Renal cortical epithelial cell (primary cell): ENCODE results near the gene DNAJB2. TPM values are rescaled to one million over a fixed set of nuclear protein-coding genes. Genes with fewer than 3 reads are reported as not detected.

Experiments used
- DNase-seq: peaks from one replicate; pipeline ENCODE4 v3.0.0-alpha.2; 2011; ENCODE audit warnings: low read depth
- total RNA-seq: library from RNA; depleted of rRNA; stranded (reverse); fragments of >200 nt; gene quantifications from 2 replicates; pipeline ENCODE4 v1.2.3, GENCODE V29; 2014

The DNAJB2 gene
- 83.7 and 90.7 TPM in 2 replicates for total RNA-seq

DNA sequence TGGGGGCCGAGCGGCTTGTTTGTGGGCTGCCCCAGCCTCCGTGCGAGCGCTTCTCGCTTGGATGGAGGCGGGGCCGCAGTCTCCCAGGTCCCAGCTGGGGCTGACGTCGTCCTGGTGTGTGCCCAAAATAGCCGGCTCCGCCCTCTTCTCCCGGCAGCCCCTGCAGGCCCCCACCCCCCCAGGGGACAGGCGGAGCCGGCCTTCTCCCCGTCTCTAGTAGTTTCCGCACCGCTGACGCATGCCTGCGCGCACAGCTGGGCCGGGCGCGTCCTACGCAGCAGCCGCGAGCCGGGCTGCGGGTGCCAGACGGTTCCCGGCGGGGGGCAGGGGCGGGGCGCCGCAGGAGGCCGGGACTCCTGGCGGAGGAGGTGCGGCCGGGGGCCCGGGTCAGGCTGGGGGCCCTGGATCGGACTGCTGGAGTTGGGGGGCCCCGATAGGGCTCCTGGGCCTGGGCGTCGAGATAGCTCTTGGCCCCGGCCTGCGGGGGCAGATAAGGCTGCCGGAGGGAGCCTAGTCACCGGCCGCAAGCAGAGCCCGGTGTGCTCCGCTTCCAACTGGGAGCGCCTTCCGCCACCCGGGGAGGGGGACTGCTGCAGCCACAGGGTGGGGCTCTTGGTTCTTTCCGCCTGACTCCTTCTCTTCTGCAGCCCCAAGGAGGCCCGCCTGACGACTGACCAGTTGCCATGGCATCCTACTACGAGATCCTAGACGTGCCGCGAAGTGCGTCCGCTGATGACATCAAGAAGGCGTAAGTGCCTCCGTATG lies at the start of gene DNAJB2:
Gene DNAJB2 (plus strand): TSS at position 216 of the 765 bp plus-strand sequence. CDS start 468 bp downstream, at position 684.
- DNase-seq = peak; percentile 96

DNA sequence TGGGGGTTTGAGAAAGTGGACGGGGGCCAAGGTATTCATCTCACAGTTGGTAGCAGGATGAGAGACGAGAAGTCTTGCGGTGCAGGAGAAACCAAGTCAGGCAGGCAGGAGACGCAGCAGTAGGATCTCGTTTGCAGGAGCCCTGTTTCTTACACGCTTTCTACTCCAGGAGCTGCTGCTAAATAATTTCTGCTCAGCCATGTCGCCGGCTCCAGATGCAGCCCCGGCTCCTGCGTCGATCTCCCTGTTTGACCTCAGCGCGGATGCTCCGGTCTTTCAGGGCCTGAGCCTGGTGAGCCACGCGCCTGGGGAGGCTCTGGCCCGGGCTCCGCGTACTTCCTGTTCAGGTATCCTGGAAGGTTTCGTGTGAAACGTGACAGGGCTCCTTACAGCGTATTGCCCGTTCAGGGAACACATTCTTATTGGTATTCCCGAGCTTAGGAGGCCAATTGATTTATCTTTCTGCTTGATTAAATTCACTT lies 49.1 kb upstream of the DNAJB2 start:
- DNase-seq = peak; percentile 40

DNA sequence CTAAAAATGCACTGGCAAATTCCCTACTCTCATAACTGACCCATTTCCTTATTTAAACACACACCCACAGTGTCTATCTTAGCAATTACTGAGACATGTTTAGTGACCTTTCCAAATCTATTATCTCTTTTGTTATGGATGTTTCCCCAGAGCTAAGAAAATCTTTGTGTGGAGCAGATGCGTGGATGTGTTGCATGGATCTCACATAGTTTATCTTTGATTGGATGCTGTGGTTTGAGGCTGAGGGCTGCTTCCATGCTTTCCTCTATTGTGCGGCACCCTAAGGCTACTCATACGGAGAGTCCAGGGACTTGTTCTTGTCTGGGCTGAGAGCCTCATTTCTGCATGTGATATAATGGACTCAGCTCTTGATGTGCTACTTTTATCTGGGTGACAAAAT lies 44.8 kb upstream of the DNAJB2 start:
- no peak for DNase-seq

DNA sequence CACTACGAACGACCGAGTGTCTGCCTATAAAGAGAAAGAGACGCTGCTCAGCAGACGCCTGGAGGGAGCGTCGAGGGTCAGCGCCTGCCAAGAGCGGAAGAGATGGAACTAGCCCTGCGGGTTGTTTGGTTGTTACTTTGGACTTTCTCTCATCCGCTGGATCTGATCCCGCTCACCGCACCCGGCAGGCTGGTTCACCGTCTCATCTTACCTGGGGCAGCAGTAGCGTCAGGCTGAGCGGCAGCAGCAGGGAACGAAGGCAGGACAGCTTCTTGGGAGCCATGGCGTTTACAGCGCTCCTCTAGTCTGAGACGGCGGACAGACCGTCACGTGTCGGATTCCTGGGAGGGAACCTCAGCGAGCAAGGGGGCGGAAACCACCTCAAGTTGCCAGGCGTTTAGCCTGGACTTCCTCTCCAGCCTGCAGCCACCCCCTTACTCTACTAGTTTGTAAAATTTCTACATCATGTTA lies 35.8 kb upstream of the DNAJB2 start:
- DNase-seq = peak; percentile 54

DNA sequence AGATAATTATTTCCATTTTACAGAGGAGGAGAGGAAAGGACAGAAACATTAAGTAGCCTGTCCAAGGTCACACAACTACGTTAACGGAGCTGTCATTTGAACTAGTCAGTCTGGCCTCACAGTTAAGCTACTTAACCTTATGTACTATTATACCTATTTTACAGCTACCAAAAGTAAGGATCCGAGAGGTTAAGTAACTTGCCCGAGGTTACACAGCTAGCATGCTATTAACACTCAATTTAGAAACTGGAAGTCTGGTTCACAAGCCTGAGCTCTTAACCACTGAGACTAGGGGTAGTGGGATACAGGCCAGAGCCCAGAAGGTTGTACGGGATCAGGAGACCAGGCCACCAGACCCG lies 34.4 kb upstream of the DNAJB2 start:
- DNase-seq = no peak

DNA sequence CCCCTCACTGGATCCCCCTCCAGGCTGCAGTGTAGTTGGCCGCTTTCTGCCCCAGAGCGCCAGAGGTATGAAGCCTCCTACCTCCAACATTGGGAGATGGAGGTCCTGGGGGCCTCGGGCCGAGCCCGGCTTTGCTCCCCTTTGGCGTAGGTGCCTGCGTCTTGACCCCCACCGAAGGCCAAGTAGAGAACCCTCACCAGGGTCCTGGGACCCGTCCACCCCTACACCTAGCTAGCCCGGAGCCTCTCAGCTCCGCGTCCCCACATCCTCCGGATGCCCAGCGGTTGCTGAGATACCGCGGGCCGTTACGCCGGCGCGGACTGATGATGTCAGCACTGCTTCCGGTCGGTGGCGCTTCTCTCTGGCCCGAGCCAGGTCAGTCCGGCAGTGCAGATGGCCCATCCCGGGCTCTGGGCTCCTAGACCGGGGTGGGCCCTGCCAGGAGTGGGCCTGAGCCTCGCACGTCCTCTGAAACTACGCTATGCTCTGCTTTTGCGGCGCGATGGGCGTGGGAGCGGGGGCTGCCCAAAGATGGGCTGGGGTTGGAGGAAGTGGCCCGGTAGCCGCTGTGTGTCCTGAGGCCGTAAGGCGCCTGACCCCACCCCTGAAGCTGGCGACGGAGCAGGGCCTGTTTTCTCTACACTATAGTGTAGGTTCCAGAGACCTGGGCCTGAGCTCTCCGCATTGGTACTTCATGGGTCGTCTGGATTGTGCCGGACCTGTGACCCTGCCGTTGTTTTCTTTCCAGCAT lies 33.8 kb upstream of the DNAJB2 start, which contains the start of the genes GLB1L and STK16:
Gene GLB1L (minus strand): TSS at position 297 of the 751 bp plus-strand sequence. CDS start 1,871 bp downstream, outside the sequence.
Gene STK16 (plus strand): TSS at position 332 of the 751 bp plus-strand sequence. CDS start 521 bp downstream, outside the sequence.
- DNase-seq = peak; percentile 75

DNA sequence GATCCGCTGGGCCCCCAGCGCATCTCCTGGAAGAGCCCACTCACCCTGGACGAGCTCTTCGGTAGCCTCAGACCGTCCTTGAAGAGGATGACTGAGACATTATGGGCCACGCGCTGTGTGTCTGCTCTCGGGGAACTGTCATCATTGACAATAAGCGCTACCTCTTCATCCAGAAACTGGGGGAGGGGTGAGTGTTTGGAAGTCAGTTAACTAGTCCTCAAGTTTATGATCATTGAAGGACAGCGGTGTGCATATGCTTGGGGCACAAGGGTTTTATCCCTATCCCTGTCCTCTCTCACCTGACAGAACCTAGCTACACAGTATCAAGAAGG lies 33.3 kb upstream of the DNAJB2 start:
- no peak for DNase-seq

DNA sequence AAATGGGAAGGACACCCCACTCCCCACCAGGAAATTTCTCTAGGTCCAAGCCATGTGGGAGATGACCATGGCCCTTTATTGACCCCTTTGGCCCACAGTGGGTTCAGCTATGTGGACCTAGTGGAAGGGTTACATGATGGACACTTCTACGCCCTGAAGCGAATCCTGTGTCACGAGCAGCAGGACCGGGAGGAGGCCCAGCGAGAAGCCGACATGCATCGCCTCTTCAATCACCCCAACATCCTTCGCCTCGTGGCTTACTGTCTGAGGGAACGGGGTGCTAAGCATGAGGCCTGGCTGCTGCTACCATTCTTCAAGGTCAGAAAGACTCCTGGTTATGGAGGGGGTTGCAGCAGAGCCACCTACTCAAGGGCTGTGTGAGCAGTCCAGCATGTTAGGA lies 32.6 kb upstream of the DNAJB2 start:
- DNase-seq = no peak

DNA sequence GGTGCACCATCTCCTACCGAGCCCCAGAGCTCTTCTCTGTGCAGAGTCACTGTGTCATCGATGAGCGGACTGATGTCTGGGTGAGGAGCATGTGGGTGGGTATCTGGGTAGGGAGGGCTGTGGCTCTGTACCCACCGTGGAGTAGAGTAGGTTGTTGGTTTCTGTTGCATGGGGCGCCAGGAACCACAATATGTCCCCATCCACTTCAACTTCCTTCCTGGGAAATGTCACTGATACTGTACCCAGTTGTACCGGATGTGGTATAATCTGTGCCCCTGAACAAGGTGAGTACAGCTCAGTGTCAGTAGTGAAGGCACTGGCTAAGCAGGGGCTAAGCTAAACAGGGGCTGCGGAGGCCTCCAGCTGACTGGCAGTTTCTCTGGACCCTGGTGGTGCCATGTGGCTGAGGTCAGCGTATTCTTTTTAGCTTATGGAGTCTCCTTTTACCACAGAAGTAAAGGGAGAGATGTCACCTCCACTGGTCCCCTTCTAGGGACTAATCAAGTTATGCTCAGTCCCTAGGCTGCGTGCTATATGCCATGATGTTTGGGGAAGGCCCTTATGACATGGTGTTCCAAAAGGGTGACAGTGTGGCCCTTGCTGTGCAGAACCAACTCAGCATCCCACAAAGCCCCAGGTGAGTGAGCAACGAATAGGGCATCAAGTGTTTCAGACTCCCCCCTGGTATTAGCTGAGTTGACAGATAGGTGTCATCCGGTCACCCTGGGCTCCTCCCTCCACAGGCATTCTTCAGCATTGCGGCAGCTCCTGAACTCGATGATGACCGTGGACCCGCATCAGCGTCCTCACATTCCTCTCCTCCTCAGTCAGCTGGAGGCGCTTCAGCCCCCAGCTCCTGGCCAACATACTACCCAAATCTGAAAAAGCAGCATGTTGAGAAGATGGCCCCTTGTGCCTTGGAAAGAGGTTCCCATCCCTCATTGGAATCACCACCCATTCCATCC lies 31.2 kb upstream of the DNAJB2 start:
- no peak for DNase-seq

DNA sequence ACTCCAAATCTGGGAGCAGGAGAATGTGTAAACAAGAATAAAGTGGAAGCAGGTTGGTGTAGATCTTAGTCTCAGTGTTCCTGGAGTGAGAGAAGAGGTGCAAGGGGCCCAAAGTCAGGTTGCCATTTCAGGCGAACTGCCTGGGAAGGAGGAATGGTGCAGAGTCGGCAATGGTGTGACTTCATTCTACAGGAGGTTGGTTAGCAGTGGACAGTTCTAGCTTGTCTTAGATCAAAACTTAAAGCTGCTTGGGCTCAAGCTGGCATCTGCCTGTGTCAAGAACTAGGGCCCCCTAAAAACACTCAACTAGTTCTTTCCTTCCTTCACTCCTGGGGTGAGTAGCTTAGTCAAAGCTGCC lies 30.3 kb upstream of the DNAJB2 start:
- no peak for DNase-seq

DNA sequence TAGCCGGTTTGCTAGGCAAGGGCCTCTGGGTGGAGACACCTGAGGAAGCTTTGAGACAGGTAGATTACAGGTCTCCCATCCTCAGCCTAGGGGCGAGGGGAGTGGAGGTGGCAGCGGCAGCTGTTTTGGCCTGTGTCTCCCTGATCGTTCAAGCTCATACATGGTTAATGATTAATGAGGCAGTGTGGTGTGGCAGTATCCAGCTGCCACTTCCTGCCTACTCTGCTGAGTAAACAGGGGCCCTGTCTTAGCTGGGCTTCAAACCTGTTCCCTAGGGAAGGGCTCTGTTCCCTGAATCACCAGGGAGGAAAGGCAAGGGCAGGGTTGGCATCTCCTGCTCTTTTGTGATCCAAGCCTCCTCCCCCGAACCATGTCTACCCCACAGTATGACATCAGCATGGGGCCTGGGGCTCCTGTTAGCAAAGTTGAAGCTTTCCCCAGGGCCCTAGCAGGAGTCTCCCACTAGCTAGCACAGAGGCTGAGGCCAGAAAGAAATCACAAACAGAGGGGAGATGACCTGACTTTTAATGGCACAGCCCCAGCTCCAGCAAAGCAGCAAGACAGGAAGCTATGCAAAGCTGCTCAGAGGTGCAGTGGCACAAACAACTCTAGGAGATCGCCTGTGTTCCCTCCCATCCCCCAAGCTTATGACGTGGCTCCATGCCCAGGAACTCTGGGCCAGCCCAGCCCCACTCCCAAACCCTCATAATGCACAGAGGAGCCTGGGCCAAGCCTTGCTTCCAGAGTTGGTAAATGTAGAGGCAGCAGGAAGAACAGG lies 29.8 kb upstream of the DNAJB2 start:
- peak; percentile 98 for DNase-seq

DNA sequence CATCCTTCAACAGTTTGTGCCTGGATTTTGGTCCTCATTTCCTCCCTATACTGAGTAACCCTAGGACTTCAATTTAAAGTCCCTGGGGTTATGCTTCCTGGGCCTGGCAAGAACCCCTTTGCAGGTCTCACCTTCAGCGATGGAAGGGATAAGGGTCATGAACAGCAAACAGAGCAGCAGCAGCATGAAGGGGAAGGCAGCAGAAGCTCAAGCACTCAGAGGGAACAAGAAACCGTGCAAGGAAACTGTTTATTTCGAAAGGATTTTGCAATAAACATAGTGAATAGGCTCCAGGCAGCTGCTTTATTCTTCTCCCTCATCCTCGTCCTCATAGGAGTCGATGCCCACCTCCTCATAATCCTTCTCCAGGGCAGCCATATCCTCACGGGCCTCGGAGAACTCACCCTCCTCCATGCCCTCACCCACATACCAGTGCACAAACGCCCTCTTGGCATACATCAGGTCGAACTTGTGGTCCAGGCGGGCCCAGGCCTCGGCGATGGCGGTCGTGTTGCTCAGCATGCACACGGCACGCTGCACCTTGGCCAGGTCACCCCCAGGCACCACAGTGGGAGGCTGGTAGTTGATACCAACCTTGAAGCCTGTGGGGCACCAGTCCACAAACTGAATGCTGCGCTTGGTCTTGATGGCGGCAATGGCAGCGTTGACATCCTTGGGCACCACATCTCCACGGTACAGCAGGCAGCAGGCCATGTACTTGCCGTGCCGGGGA lies 29.0 kb upstream of the DNAJB2 start:
- no peak for DNase-seq

DNA sequence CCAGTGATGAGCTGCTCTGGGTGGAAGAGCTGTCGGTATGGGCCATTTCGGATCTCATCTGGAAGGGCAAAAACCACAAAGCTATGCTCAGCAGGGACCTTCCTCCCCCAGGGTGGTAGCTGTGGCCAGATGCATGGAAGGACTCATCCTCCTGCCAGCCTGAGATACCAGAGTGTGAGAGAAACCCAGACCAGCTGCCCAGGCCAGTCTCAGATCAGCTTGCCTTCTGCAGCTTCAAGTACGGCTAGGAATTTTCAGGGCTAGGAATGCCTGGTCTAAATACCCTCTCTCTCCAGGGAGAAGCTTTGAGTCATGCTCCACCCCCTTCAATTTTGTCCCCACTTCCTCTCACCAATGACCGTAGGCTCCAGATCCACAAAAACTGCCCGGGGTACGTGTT lies 27.5 kb upstream of the DNAJB2 start:
- no peak for DNase-seq

DNA sequence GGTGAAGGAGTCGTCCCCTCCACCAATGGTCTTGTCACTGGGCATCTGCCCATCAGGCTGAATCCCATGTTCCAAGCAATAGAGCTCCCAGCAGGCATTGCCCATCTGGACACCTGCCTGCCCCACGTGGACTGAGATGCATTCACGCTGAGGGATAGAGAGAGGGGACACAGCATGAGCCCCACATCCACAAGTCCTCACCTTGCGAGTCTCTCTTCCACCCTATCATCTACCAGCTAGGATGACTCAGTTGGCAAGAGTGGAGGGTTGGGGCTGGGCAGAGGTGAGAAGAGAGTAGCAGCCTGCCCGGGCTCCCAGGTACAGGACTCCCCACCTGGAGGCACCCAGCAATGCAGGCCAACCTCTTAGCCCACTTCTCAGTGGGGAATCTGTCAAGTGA lies 27.1 kb upstream of the DNAJB2 start:
- DNase-seq = no peak

DNA sequence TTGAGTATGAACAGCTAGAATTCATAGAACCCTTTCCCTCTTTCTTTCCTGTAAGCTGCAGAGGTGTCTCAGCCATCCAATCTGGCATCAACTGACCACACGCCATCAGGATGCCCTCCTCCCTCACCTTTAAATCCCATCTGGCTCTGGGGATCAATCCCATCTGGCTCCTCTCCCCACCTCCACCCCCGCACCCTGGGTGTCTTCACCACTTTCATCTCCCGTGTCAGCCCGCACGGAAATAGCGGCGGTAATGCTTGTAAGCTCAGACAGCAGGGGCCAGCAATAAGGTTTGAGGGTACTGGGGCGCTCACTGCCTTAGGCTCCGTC lies 26.6 kb upstream of the DNAJB2 start:
- no peak for DNase-seq

DNA sequence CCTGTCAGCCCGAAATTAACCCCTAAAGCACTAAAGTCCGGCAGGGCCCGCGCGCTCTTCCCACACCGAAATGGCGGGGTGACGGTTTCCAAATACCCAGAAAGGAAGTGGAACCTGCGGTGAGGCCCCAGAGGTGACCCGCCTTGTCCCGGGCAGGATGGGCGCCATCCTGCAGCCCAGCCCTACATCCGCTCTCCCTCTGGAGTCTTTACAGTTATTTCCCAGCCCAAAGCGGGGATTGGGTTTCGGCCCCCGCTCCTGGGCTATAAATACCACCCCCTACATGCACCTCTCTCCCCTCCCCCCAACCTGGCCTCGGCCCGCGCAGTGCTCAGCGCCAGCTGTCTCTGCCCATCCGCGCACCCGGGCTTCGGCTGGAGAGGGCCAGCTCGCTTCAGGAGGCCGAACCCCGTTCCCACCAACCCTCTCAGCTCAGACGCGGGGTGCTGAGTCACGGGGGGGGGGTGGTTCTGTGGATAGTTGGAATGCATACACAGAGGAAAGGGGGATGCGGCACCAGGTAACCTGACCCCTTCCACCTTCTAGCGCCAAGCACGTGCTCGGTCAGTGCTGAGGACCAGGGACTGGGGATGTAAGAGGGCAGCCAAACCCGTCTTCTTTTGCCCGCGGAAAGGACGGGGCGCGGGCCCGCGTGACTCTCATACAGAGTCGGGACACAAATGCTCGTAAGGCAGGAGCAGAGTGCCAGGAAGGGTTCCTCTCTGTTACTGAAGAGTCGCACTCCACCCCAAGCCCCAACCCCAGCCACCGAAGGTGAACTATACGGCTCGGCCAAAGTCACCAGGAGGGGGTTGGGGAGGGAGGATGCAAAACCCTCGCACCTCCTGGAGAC lies 26.0 kb upstream of the DNAJB2 start, which contains the start of gene TUBA4B:
Gene TUBA4B (plus strand): TSS at position 344 of the 853 bp plus-strand sequence. CDS start 165 bp downstream, at position 509.
- no peak for DNase-seq

DNA sequence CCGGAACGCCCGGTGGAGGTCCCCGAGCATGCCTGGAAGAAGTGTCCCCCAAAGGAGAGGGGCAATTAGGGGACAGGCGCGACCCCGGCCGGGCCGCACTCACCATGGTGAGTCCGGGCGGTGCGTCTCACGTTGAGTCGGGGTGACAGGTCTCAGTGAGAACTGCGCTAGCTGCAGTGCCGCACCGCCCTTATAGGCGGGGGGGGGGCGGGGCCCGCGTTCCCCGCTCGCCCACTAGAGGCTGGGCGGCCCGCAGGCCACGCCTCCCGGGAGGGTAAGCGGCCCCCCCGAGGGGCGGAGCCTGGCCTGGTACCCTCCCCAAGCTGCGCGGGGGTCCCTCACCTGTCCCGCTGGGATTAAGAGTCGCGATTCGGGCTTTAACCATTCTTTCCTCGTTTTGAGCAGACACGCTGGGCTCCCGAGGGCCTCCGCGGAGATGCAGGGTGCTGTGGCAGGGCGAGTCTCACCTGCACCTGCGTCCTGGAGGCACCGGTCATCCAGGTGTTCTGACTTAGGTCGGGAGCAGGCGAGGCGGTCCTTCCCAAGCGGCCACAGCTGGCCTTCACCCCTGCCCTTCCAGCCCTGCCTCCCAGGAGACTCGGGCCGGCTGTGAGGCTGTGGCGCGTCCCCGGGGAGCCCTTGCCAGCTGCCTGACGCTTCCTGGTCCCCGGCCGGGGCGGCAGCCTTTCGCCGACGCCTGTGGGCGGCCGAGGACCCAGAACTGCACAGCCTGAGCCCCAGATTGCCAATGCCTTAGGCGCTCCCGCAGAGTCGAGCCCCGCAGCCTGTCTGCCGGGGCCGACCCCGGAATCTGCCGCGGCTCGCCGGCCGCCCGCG lies 25.2 kb upstream of the DNAJB2 start, which contains the start of gene TUBA4A:
Gene TUBA4A (minus strand): TSS at position 166 of the 837 bp plus-strand sequence. CDS start 60 bp downstream, at position 106.
- DNase-seq = no peak

DNA sequence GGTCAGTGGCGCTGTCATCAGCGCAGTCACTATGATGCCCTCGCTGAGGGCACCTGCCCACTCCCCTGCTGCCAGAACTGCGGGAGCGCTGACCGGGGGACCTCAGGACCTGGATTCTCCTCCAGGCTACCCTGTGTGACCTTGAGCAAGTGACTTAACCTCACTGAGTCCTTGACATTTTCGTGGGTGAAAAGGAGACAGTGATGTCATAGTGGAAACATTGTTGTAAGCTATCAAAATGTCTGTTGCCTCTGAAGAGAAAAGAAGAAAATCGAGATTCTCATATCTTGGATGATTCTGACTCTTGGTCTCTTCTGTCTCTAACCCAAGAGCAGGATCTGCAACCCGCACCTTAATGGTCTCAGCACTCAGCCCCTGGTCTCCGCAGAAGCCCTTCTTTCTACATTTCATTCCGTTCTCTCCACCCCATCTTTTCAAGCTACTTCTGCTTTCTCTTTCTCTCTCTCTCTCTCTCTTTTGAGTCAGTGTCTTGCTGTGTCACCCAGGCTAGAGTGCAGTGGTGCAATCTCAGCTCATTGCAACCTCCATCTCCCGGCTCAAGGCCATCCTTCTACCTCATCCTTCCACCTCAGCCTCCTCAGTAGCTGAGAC lies 24.5 kb upstream of the DNAJB2 start:
- DNase-seq = no peak
